Stimulated activated CD4-positive, alpha-beta T cell treated with anti-CD3 and anti-CD28 coated beads, TNF-alpha, amount 100 ng/mL, for 4 hours (primary cell): ENCODE results near the gene ANKRD28.

Source experiments
- DNase-seq, 3 experiments: peaks; one replicate each; pipeline ENCODE4 v3.0.0-alpha.2; 2020; ENCODE audit warnings: low read depth in 3 of 3

The ANKRD28 gene

DNA sequence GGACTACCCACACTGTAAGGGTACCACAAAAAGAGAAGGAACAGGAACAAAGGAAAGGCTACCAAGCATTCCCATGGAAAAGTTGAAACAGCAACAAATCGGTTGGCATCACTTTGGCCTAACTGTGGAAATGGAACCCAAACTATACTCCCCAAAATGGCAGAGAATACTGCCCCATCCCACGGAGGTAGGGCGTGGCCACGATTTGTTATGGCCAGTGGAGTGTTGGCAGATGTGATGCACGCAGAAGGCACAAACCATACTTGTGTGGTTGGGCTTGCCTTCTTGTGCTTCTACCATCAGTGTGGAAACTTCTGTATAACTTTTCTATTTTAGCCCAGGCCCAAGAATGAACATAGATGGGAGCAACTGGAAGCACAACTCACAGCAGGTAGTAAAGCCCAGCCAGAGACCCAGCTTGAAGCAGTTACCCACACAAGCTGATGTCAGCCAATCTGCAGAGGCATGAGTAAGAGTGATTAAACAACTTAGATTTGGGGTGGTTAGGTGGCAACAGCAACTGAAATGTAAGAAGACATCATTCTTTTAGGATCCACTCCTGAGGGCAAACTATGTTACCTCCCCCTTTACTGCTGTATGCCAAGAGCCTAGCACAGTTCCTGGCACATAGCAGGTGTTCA is 132.1 kb downstream of the ANKRD28 start:
- DNase-seq: no peak

DNA sequence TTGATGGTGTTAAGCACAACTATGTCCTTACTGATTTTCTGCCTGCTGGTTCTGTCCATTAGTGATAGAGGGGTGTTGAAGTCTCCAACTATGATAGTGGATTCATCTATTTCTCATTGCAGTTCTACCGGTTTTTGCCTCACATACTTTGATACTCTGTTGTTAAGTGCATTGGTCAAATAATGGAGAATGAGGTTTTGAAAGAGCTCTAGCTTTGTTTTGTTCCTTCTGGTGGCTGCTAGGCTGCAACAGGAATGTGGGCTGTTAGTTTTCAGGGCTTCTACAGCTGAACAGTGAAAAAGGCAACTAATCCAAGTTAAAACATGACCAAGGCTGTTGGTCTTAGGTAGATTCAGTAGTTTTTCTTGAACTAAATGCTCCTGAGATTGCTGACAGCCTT is 133.6 kb downstream of the ANKRD28 start:
- DNase-seq: no peak

- no peak for DNase-seq
Measured at GRCh38 chr3:15660055-15660935, 137.5 kb downstream of the ANKRD28 start.

DNA sequence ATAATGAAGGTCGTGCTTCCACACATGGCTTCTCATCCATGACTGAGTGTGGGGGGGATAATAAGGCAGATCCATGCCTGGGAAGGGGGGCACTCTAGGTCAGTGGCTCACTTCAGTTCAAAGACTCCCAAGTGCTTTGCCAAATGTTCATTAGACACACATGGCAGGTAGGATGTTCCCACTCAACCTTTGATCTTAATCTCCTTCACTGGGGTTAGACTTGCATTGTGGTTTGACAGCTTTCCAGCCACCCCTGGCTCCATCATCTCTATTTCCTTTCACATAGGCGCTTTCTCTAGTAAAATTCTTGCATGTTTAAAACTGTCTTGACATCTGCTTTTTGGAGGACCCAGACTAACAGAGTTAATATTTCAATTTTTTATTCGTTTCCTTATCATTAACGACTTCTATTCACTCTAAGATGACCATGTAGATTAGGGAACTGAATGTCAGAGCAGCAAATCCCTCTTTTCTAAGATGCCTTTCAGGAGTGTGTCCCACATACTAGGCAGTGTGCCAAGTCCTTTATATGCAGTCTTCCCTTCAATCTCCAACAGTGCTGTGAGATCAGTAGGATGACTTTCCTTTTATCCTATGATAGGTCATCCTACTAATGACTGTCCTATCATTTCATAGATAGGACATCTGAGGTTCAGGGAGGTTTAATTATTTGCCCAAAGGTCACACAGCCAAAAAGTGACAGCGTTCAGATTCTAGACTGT is 138.4 kb downstream of the ANKRD28 start:
- DNase-seq: no peak

DNA sequence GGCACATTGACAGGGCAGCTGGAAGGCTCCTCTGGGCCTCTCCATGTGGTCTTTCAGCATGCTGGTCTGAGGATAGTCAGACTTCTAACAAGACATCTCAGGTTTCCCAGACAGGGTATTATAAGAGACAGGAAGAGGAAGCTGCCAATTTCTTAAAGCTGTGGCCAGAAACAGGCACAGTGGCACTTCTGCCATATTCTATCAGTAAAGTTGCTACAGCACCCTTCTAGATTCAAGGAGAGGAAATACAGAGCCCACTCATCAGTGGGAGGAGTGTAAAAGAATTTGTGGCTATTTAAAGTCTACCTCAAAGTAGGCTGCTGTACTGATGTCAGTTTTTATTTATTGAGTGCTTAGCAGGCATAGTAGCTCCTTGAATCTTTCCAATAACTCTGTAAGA is 140.8 kb downstream of the ANKRD28 start:
- DNase-seq: no peak

GRCh38 chr3:15656342-15656741 is 141.4 kb downstream of the ANKRD28 start:
- no peak for DNase-seq

GRCh38 chr3:15654891-15655290 is 142.9 kb downstream of the ANKRD28 start:
- DNase-seq: no peak

DNA sequence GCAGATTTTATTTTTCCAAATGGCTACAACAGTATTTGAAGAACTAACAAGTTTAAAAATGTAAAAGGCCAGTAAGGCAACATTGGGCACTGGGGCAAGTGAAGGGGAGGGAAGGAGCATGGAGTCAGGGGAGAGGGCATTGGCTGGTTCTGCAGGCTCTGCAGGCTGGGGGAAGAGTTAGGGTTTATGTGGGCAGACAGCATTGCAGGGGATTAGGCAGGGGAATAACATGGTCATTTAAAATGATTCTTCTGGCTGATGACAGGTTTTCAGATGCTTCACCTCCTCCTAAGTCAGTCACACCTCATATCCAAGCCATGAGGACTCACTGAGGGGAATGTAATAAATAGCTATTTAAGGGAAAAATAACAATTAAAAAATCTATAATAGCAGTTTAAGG is 143.7 kb downstream of the ANKRD28 start:
- no peak for DNase-seq

DNA sequence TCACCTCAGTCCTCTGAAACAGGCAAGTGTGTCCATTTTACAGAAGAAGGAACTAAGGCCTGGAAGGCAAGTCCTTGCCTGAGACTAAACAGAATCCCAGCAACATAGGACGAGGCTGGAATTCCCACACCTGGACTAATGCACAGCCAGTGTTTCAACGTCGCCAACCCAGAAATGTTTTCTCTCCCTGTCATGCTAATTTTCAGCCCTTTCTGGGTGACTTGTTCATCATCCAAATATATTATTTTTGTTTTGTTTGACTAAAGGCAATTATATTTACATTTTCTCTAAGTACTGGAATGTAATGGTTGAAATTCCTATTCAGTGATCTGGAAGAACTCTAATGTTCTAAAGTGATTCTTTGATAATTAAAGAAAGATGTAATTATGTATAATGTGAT is 144.5 kb downstream of the ANKRD28 start:
- DNase-seq: no peak

GRCh38 chr3:15651396-15651795 is 146.4 kb downstream of the ANKRD28 start:
- no peak for DNase-seq

DNA sequence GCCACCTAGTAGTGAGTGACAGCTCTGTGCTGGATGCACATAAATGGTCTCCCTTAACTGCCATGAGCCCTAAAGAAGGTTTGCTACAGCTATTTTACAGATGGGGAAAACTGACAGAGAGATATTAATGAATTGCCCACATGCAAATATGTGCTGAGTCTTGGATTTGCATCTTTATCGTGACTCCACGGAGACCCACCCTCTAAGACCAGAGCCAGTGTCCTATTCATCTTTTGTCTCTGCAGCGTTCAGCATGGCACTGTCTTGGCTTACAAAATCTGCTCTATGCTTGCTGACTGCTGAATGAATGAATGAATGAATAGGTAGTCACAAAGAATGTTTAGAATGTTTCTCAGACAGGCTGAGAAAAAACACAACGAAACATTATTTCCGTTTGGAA is 147.9 kb downstream of the ANKRD28 start:
- DNase-seq: no peak

- no peak for DNase-seq
Measured at GRCh38 chr3:15649341-15649740, 148.4 kb downstream of the ANKRD28 start.

GRCh38 chr3:15647611-15648167 is 150.1 kb downstream of the ANKRD28 start:
- DNase-seq: peak in 1 of 3 experiments; percentile 18

GRCh38 chr3:15646851-15647511 is 150.8 kb downstream of the ANKRD28 start:
- no peak for DNase-seq

DNA sequence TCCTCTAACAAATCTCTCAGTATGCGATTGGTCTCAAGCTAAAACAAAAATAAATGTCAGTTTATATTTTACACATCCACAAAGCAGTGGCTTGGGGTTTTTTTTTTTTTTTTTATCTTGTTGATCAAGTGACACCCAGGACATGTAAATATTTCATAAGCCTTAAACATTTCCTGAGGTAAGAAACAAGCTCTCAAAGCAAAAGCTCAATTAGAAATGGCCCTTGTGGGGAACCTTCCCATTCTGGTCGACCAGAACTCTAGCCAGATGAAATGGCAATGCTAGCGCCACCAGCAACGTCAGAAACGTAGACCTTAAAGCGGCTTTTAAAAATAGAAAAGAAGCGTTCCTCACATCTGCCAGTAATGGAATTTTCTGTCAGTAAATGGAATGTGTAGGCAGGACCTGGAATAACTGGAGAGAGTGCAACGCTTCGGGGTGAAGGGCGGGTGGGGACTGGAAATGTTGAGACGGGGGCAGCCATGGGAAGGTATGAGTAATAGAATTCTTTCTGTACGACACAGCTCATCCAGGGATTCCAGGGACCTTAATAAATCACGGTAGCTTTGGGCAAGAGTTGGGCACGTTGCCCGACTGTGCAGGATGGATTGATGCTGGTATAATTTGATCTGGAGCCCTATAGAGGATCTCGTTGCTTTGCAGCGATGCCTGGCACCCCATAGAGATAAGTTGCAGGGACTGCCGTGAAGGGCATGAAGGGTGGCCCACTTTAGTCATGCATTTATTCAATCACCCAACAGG is 151.9 kb downstream of the ANKRD28 start:
- no peak for DNase-seq

DNA sequence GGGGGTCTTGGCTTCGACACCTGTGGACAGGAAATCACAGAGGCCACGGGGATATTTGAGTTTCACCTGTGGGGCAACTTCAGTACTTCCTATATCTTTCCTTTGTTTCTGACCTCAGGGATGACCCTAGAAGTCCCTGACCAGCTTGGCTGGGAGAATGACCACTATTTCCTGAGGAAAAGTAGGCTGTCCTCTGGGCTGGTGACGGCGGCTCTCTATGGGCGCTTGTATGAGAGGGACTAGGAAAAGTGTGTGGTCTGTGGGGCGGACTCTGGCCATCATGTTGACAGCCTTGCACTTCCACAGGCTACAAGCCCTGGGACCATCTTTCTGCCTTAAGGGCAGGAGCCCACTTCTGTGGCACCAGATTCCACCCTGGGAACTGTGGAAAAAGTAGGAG is 152.5 kb downstream of the ANKRD28 start:
- DNase-seq: no peak

DNA sequence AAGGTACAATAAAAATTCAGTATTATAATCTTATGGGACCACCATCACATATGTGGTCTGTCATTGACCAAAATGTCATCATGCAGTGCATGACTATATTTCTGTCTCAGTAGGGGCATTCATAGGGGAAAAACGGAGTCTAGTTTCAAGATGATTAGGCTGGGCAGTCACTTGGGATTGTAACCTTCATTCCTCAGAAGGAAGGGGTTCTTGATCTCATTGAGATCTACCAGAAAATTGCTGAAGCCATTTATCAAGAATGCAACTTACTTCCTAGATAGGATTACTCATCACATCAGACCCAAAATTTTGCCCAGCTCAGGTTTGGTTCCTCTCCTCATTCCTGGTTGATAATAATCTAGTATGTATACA is 158.9 kb downstream of the ANKRD28 start:
- DNase-seq: no peak

- no peak for DNase-seq
Measured at GRCh38 chr3:15638193-15638890, 159.4 kb downstream of the ANKRD28 start.

- no peak for DNase-seq
Measured at GRCh38 chr3:15637131-15637951, 160.4 kb downstream of the ANKRD28 start.
